Measurements from ENCODE around the gene FABP2. TPM values are rescaled to one million over a fixed set of nuclear protein-coding genes. Genes with fewer than 3 reads are reported as not detected.
"Not testable (repeated sequence)": the region's sequence is repeated elsewhere in the genome, so short reads cannot be mapped to it uniquely, and the experiment has no call there.

FABP2 gene
- not detected for total RNA-seq
- long read RNA-seq = 0 reads

- intact Hi-C loops (cut with DNase I) = no loop called here
These were observed at the start of gene FABP2 for GRCh38 chr4:119321921-119322687. Gene FABP2, minus strand, starts transcription at chr4:119322138. Its CDS starts 36 bp downstream, at chr4:119322102.

GRCh38 chr4:119370951-119371683 lies 49.2 kb upstream of the FABP2 start:
- intact Hi-C loops (cut with DNase I); DNase-seq: not testable (repeated sequence)
- ATAC-seq (ENCODE audit: poor library complexity) = peak; percentile 93

More at GRCh38 chr4:119321921-119322687, at the start of gene FABP2:
- DNase-seq = no peak
- no peak for ATAC-seq (ENCODE audit: poor library complexity)

GRCh38 chr4:119370392-119370791 lies 48.5 kb upstream of the FABP2 start:
- intact Hi-C loops (cut with DNase I); DNase-seq: not testable (repeated sequence)
- ATAC-seq (ENCODE audit: poor library complexity) = peak; percentile 62

- DNase-seq; ATAC-seq (ENCODE audit: poor library complexity); intact Hi-C loops (cut with DNase I): not testable (repeated sequence)
These were observed 44.9 kb upstream of the FABP2 start for GRCh38 chr4:119366802-119367201.

- intact Hi-C loops (cut with DNase I); DNase-seq; ATAC-seq (ENCODE audit: poor library complexity): not testable (repeated sequence)
These were observed 42.3 kb upstream of the FABP2 start for GRCh38 chr4:119364203-119364602.

GRCh38 chr4:119363372-119363771 lies 41.4 kb upstream of the FABP2 start:
- intact Hi-C loops (cut with DNase I); DNase-seq; ATAC-seq (ENCODE audit: poor library complexity): not testable (repeated sequence)

GRCh38 chr4:119362413-119362812 lies 40.5 kb upstream of the FABP2 start:
- peak; percentile 63 for ATAC-seq (ENCODE audit: poor library complexity)
- DNase-seq; intact Hi-C loops (cut with DNase I): not testable (repeated sequence)

- peak; percentile 38 for ATAC-seq (ENCODE audit: poor library complexity)
- DNase-seq; intact Hi-C loops (cut with DNase I): not testable (repeated sequence)
These were observed 37.9 kb upstream of the FABP2 start for GRCh38 chr4:119359873-119360272.

GRCh38 chr4:119356796-119357195 lies 34.9 kb upstream of the FABP2 start:
- intact Hi-C loops (cut with DNase I); ATAC-seq (ENCODE audit: poor library complexity); DNase-seq: not testable (repeated sequence)

GRCh38 chr4:119356041-119356440 lies 34.1 kb upstream of the FABP2 start:
- ATAC-seq (ENCODE audit: poor library complexity) = peak; percentile 50
- DNase-seq; intact Hi-C loops (cut with DNase I): not testable (repeated sequence)

GRCh38 chr4:119353364-119353763 lies 31.4 kb upstream of the FABP2 start:
- intact Hi-C loops (cut with DNase I); DNase-seq; ATAC-seq (ENCODE audit: poor library complexity): not testable (repeated sequence)

- DNase-seq; intact Hi-C loops (cut with DNase I); ATAC-seq (ENCODE audit: poor library complexity): not testable (repeated sequence)
These were observed 26.2 kb upstream of the FABP2 start for GRCh38 chr4:119348169-119348568.

GRCh38 chr4:119343293-119343692 lies 21.4 kb upstream of the FABP2 start:
- ATAC-seq (ENCODE audit: poor library complexity); DNase-seq; intact Hi-C loops (cut with DNase I): not testable (repeated sequence)

- not testable (repeated sequence) for DNase-seq
These were observed 18.0 kb upstream of the FABP2 start for GRCh38 chr4:119339895-119340294.

GRCh38 chr4:119337010-119337409 lies 15.1 kb upstream of the FABP2 start:
- peak; percentile 75 for ATAC-seq (ENCODE audit: poor library complexity)
- intact Hi-C loops (cut with DNase I) = no loop called here
- DNase-seq = no peak

More at GRCh38 chr4:119339895-119340294, 18.0 kb upstream of the FABP2 start:
- intact Hi-C loops (cut with DNase I); ATAC-seq (ENCODE audit: poor library complexity): not testable (repeated sequence)

GRCh38 chr4:119336332-119336979 lies 14.5 kb upstream of the FABP2 start:
- intact Hi-C loops (cut with DNase I); ATAC-seq (ENCODE audit: poor library complexity); DNase-seq: not testable (repeated sequence)

GRCh38 chr4:119329835-119330620 lies 8.1 kb upstream of the FABP2 start:
- DNase-seq (no peak), ATAC-seq (ENCODE audit: poor library complexity) (peak; percentile 76)
- intact Hi-C loops (cut with DNase I) = no loop called here

GRCh38 chr4:119328695-119329094 lies 6.8 kb upstream of the FABP2 start:
- intact Hi-C loops (cut with DNase I) = no loop called here
- ATAC-seq (ENCODE audit: poor library complexity) = no peak
- DNase-seq = no peak
